ENCODE measurements around the gene ZCCHC24.

ZCCHC24 gene

DNA sequence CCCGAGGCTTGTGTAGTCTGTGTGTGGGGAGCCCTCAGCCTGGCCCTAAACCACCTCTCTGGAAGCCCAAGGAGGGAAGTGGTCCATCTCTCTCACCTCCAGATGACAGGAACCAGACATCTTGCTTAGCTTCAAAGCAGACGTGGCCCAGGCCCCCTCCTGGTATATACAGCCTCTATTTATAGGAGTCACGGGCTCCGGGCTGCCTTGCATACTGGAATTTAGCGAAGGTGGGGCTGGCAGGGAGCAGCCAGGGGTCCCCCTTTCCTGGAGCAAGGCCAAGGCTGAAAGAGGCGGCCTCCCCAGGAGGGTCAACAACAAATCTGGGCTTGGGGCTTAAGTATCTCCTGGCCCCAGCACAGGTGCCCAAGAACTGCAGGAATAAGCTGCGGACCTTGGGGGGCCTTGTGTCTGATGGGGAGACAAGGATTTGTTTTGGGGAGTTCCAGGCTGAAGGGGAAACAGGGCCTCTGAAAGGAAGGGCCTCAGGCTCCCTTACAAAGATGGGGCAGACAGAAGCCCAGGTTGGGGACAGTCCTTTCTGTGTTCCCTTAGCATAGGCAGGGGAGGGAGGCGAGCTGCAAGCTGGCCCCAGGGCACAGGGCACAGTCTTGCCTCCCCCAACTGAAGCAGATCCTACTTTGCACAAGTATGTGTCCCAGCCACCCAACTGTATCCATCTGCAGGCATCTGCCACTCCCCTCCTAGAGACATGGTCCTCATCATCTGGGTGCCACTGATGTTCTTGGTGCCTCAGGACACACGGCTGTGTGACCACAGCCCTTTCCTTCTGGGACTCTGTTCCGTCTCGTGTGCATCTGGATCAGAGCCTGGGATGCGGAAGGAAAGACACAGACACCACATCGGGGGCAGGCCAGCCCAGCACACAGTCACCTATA lies 11.9 kb downstream of the ZCCHC24 start:
- no peak for DNase-seq (ENCODE audit: extremely low read depth in 1 of 2, low read depth in 1 of 2)

DNA sequence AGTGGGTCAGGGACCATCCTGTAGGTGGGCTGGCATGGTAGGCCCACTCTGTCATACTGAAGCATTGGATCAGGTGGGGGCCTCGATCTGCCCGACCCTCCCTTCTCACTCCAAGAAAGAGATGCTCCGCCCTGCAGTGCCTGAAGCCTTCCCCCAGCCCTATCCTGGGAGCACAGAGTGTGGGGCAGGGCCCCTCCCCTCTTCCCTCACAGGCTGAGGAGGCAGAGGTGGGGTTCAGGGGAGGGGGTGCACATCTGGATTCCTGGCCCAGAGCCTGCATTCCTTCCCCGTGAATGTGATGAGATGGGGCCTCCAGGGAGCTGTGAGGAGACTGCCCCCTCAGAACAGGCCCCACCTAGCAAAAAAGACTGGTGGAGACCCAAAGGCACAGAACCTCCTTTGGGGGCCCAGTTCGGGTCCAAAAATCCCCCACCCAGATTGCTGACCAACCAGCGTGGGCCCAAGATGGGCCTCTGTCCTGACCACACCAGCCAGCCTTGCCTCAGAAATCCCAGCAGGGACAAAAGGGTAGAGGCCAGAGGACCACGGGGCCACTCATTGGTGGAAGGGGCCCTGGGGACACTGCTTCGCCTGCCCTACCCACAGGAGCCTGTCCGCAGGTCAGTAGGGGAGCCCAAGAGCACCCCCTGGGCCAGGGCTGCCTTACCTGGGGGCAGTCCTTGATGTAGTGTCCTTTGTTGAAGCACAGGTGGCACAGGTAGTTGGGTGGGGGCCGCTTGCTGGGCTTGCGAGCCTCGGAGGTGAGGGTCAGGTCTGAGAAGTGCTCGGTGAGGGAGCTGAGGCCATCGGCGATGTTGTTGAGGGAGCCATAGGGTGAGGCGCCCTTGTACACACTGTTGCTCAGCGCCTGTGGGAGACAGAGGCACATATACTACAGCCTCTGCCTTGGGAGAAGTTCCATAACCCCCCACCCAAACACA lies 13.3 kb downstream of the ZCCHC24 start:
- no peak for DNase-seq (ENCODE audit: extremely low read depth in 1 of 2, low read depth in 1 of 2)

DNA sequence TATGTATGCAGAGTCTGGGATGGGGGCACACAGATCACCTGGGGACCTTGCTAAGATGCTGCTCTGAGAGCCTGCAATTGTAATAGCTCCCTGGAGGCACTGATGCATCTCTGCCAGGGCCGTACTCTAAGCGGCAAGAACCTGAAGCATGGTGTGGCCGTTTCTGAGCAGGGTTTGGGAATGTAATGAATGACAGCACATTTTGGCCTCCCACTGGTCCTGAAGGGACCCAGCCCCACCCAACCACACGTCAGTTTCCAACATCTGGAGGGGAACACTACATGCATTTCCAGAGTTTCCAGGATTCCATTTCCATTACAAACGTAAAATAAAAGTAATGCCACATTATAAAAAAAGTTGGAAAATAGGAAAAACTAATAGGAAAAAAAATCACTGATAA lies 14.0 kb downstream of the ZCCHC24 start:
- no peak for DNase-seq (ENCODE audit: extremely low read depth in 1 of 2, low read depth in 1 of 2)

DNA sequence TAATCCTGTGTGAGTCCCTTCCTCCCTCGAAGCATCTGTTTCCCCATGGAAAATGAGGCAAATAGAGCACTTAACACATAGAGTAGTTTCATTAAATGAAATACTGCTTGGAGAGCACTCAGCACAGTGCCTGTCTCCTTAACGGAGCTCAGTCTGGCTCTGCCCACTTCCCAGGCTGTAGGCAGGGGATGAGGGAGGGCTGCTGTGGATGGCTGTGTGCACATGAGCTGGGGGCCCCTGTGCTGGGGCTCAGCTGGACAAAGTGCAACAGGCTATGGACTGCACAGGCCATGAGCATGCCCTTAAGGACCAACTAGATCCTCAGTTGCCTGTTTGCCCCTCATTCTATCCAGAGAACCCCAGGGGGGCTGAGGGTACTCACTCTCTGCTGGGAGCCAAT lies 14.5 kb downstream of the ZCCHC24 start:
- DNase-seq (ENCODE audit: extremely low read depth in 1 of 2, low read depth in 1 of 2), result no peak

DNA sequence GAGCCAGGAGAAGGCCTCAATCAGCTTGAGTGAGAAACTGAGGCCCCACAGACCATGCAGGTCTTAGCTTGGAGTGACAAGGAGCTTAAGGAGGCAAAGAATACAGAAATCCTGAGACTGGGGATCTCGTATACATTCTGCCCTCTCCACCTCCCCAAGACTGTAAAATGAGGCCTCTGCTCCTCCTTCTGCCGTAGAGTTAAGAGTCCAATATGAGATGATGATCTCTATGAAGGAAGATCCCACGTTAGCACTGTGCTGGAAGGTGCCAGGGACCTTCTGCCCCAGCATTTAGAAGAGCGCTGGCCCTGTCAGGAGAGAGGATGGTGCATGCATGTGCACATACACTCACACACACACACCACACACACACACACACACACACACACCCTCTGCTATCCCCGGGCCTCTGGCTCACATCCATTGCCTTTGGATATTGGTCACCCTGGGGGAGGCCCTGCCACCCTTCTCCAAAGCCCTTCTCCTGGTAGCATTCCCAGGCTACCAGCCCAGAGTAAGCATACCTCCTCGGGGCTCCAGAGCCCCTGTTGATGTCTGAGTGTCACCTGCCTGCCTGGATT lies 15.0 kb downstream of the ZCCHC24 start:
- DNase-seq (ENCODE audit: extremely low read depth in 1 of 2, low read depth in 1 of 2), result no peak

DNA sequence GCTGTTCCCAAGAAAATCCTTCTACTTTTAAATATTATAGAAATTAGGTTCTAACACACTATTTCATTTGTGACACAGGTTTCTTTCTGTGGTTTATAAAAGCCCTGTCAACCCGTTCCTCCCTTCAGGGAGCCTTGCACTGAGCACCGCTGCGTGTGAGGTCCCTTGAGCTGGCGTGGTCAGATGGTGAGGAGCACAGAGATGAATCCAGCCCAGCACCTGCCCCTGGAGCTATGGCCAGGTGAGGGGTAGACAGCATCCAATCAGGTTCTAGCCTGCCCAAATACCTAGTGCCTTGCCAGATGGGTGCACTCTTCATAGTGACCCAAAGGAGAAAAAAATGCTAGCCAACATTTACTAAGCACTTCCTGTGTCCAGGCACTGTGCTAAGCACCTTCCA lies 15.7 kb downstream of the ZCCHC24 start:
- no peak for DNase-seq (ENCODE audit: extremely low read depth in 1 of 2, low read depth in 1 of 2)

DNA sequence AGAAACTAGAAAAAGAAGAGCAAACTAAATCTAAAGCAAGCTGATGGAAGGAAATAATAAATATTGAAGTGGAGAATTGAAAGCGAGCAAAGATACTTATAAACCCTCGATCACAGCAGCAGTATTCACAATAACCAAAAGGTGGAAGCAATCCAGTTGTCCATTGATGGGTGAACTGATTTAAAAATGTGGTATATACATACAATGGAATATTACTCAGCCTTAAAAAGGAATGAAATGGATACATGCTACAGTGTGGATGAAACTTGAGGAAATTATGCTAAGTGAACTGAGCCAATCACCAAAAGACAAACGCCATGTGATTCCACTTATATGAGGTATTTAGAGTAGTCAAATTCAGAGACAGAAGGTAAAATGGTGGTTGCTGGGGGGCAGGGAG lies 17.5 kb downstream of the ZCCHC24 start:
- DNase-seq (ENCODE audit: extremely low read depth in 1 of 2, low read depth in 1 of 2), result no peak

DNA sequence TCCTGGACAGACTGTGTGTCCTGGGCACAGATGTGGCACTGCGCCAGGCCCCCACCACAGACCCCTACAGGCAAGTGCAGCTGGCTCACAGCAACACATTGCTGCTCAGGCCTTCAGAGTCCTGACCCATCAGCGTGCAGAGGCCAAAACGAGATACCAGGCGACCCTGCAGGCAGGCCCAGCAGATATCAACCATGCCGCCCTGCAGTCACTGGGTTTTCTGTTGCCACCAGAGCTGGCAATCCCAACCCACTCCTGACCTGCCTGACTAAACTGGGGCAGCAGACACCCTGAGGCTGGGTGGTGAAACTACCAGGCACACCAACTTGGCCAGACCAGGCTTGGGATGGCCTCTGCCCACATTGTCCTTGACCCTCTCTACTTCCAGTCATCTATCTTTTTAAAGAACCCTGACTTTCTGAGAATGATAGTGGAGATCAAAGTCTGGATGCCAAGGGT lies 20.3 kb downstream of the ZCCHC24 start:
- DNase-seq (ENCODE audit: extremely low read depth in 1 of 2, low read depth in 1 of 2), result no peak

DNA sequence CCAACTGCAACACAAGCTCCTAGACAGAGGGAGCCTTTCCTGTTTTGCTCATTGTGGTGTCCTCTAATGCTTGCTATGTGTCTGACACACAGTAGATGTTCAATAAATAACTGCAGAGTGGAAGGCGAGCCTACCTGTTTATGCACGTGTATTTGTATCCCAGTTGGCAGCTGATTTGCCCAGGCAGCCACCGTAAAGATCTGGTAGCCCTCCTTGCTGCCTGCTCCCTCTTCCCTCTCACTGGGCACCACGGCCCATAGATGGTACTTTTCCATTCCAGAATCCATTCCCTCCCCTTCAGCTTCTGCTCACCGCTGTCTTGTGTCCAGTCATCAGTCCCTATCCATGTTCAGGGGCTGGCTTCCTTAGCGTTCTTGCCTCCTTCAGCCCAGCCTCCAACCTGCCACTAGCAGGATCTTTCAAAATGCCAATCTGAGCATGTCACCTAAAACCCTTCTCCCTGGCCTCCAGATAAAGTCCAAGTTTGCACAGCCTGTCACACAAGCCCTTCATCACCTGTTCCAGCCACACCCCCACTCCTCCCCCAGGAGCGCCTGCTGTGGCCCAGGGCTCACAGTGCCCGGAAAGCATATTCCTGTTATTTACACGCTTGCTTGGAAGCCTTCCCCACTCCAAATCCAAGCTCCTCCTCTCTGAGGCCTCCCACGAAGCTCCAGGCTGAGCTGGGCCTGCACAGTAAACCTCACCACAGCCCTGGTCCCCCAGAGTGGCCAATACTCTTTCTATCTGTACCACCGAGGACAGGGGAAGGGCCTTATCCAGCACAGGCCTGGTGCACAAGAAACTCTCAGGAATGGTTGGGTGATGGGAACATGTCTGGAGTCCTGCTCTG lies 21.0 kb downstream of the ZCCHC24 start:
- no peak for DNase-seq (ENCODE audit: extremely low read depth in 1 of 2, low read depth in 1 of 2)

DNA sequence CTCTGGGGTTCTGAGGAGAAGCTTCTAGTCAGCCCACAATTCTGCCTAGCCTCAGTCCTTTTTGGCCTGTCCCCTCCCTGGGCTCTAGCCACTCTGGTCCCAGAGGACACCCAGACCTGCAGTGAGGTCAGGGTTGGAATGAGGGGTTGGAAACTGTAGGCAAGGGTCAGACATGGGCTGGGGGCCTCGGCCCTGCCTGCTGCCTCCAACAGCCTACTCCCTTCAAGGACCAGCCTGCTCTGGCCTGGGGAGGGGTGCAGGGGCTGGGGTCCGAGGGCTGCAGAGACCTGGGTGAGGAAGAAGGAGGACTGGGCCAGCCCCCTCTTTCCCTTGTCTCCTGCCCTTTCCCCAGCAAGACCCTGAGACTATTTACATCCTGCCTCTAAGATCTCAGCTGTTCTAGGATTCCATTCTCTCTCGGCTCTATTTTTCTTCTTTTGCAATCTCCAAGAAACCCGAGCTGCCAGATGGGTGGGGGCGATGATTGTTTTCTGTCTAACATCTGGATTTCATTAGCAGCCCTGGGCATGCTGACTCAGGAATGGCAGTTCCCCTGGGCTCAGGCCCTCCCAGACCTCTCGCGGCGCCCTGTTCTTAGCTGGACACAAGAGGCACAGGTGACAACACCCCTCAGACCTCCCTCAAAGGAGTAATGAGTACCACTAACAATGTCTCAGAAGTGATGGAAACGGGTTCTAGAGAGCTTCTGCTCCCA lies 23.1 kb downstream of the ZCCHC24 start:
- no peak for DNase-seq (ENCODE audit: extremely low read depth in 1 of 2, low read depth in 1 of 2)

DNA sequence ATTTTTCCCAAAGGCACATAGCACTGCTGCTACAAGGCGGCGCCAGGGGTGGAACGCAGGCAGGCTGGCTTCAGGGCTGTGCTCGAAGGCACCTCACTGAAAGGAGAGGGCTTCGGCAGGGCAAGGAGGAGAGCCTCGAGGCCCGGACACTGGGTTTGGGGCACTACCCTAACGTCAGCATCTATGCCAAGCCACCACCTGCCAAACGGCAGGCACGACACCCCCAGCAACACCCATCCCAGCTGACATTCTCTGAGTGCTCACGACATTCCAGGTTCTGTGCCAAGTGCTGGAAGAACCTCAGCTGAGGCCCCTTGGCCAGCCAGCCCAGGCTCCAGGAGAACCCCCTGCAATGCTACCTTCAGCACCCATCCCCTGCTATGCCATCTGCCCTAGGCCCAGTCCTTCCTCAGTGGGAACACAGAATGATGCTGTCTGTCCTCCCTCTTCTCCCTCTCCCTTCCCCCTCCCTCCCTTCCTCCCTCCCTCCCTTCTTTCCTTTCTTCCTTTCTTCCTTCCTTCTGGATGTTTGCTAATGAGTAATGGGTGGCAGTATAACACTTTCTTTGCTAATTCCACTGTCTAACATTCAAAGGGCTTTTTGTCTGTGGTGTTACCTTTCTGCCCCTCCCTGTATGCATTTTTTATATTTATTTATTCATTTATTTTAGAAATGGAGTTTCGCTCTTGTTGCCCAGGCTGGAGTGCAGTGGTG lies 24.3 kb downstream of the ZCCHC24 start:
- DNase-seq (ENCODE audit: extremely low read depth in 1 of 2, low read depth in 1 of 2), result no peak

DNA sequence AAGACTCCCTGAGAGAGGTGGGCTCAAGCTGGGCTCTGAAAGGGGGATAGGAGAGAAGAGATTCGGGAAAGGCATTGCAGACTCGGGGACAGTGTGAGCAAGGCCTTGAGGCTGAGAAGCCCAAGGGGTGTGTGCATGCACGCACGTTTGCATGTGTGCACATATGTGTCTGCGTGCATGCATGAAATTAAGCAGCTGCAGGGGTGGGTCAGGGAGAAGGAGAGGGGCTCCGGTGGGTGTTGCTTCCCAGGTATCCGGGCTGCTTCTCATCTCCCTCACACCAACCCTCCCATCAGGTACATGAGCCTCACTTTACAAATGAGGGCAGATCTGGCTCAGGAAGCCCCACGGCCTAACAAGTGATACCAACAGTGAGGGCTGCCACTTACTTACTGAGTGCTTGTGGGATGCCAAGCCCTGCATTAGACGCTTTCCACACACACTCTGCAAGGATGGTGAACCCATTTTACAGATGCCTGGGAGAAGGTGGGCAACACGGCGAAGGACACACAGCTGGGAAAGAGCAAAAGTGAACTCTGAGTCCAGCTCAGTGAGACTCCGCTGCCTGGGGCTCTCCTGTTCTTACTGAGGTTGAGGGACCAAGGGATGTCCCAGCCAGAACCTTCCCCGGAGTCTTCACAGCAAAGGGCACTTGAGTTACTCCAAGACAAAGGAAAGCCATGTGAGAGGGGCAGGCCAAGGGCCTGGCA lies 26.4 kb downstream of the ZCCHC24 start:
- no peak for DNase-seq (ENCODE audit: extremely low read depth in 1 of 2, low read depth in 1 of 2)

DNA sequence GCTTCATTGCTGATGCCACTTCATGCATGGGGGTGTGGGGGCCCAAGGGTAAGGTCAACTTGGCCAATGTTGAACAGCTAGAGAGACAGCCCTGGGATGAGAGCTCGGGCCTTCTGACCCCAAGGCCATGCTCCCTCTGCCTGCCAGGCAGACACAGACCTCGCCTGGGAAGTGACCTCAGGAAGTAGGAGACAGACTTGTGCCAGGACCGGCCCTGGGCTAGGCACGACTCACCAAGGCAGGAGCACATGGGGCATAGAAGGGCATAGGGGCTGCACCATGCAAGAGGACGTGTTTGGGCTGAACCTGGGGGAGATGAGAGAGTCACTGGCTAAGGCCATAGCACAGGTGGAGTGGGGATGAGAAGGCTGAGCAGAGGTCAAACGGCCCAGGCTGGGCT lies 27.1 kb downstream of the ZCCHC24 start:
- DNase-seq (ENCODE audit: extremely low read depth in 1 of 2, low read depth in 1 of 2), result no peak

DNA sequence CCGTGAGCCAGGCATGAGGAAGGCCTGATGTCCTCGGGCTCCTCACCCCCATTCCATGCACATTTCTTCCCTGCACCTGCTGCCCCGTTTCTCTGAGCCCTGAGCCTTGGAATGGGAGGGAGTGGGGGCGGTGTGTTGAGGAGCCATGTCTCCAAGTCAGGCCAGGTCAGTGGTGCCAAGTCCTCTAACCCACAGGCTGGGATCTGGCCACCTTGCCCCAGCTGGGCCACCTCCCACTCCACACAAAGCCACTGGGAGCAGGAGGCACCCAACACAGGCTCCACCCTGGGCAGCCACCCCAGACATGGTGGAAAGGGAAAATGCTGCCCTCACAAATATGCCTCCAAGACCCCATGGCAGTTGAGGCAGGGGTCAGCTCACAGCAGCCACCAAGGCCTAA lies 27.7 kb downstream of the ZCCHC24 start:
- DNase-seq (ENCODE audit: extremely low read depth in 1 of 2, low read depth in 1 of 2), result no peak

DNA sequence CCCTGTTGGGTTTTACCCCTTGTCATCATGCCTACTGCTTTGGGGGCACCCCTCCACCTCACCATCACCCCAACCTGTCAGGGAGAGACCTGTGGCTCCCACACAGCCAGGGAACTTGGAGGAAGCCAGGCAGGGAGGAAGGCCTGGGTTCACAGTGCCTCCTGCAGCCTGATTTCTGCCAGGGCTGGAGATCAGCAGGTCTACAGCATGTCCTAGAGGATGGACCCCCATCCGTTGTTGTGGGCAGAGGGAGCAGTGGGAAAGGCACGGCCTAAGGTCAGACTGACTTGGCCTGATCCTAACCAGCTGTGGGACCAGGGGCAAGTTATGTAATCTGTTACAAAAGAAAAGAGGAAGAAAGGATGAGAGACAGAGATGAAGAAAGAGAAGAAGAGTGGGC lies 28.2 kb downstream of the ZCCHC24 start:
- no peak for DNase-seq (ENCODE audit: extremely low read depth in 1 of 2, low read depth in 1 of 2)

DNA sequence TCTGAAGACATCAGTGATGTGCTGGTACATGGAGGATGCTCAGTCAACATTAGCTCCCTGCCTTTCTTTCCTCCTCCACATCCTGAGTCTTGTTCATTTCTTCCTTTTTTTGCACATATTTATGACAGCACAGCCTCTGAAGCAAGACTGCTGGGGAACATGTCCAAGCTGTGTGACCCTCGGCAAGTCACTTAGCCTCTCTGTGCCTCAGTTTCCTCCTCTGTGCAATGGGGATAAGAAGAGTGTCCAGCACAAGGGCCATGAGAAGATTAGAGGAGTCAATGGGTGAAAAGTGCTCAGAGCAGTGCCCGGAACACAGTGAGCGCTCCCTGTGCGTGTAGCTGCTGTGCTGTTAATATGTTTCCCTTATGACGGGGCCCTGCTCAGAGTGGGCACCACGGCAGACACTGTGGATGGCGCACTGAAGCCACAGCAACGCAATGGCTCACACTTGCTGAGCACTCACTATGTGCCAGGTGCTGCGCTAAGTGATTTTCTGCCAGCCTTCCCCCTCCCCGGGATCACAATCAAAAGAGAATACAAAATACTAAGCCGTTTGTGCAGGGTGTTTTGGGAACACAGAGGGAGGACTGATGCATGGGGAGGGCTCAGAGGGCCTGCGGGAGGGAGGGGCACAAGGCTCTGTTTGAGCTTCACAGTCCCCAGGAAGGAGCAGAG lies 28.7 kb downstream of the ZCCHC24 start:
- no peak for DNase-seq (ENCODE audit: extremely low read depth in 1 of 2, low read depth in 1 of 2)

DNA sequence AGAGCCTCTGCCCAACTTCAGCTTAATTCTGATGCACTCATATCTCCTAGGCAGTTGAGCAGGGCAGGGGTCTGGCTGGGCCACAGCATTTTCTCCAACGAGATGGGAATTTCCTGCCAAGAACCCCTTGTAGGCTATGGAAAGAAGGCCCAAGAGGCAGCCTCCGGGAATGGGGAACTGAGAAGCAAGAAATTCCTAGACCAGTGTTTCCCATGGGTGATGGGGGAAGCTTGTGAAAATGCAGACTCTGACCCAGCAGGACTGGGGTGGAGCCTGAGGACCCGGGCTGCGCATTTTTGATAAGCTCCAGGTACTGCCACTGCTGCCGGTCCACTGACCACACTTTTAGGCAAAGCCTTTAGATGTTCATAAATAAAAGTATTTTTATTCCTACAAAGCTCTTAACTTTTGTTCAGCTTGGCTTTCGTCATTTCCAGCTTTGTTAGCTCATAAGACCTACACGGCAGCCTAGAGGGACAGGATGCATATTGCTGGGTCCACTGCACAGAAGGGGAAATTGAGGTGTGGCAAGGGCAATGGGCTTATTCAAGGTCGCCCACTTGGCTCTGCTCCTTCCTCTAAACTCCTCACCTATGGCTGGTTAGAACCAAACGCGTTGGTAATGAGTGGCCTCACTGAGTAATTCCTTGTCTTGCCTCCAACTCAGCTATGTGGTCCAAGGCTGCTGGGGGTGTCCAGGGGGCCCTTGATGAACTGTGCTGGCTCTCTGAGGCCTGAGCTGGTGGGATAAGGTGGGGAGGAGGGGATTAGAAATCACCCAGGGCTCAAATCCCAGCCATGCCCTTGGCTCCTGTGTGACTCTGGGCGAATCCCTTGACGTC lies 29.5 kb downstream of the ZCCHC24 start:
- DNase-seq (ENCODE audit: extremely low read depth in 1 of 2, low read depth in 1 of 2), result no peak
